HG02759 (cell line): ENCODE results near the gene NTN3.
"Not testable (repeated sequence)": the region's sequence is repeated elsewhere in the genome, so short reads cannot be mapped to it uniquely, and the experiment has no call there.

Experiments
- ATAC-seq: cut with Tn5 transposase; IDR thresholded peaks from one replicate; pipeline ENCODE4 v1.9.1; 2021; ENCODE audit warnings: mild to moderate bottlenecking, moderate library complexity; ENCODE audit not compliant: unreplicated experiment

NTN3 gene

GRCh38 chr16:2439598-2439997 is 31.5 kb upstream of the NTN3 start:
- ATAC-seq, result no peak

- ATAC-seq, result not testable (repeated sequence)
Observed at GRCh38 chr16:2441143-2441804, 29.8 kb upstream of the NTN3 start.

GRCh38 chr16:2443555-2443954 is 27.5 kb upstream of the NTN3 start:
- ATAC-seq, result no peak

- ATAC-seq, result no peak
Observed at GRCh38 chr16:2447920-2448583, 23.0 kb upstream of the NTN3 start.

GRCh38 chr16:2449118-2449517 is 22.0 kb upstream of the NTN3 start:
- no peak for ATAC-seq

GRCh38 chr16:2450535-2450934 is 20.6 kb upstream of the NTN3 start:
- ATAC-seq, result no peak

GRCh38 chr16:2450975-2451381 is 20.1 kb upstream of the NTN3 start:
- no peak for ATAC-seq

- no peak for ATAC-seq
Observed at GRCh38 chr16:2451851-2452320, 19.2 kb upstream of the NTN3 start.

GRCh38 chr16:2452650-2453049 is 18.4 kb upstream of the NTN3 start:
- no peak for ATAC-seq

GRCh38 chr16:2455081-2455845 is 15.8 kb upstream of the NTN3 start:
- no peak for ATAC-seq

GRCh38 chr16:2456551-2457153 is 14.4 kb upstream of the NTN3 start:
- ATAC-seq, result no peak

GRCh38 chr16:2457267-2457666 is 13.8 kb upstream of the NTN3 start:
- ATAC-seq, result no peak

GRCh38 chr16:2457946-2458345 is 13.2 kb upstream of the NTN3 start:
- ATAC-seq, result no peak

- peak; percentile 3 for ATAC-seq
Observed at GRCh38 chr16:2458887-2459646, 12.0 kb upstream of the NTN3 start.

GRCh38 chr16:2459647-2460390 is 11.3 kb upstream of the NTN3 start, which contains the start of gene TEDC2:
TSS of gene TEDC2 (plus strand) at chr16:2460109. CDS start at chr16:2460145, 36 bp downstream.
- peak; percentile 93 for ATAC-seq

GRCh38 chr16:2460391-2460713 is 10.7 kb upstream of the NTN3 start:
- ATAC-seq, result no peak

GRCh38 chr16:2460916-2461315 is 10.2 kb upstream of the NTN3 start:
- no peak for ATAC-seq

GRCh38 chr16:2462031-2462866 is 8.8 kb upstream of the NTN3 start:
- ATAC-seq, result no peak

GRCh38 chr16:2464333-2464732 is 6.8 kb upstream of the NTN3 start:
- no peak for ATAC-seq
